Spleen (tissue), 11 donors: ENCODE results near the gene TNS2. TPM values are rescaled to one million over a fixed set of nuclear protein-coding genes. Genes with fewer than 3 reads are reported as not detected.
A peak's percentile ranks its signal among the peaks of the same experiment; 100 is the strongest.

ENCODE experiments used
- DNase-seq: peaks from one replicate; pipeline ENCODE4 v3.0.0-alpha.2; 2020
- H3K27ac ChIP-seq, 8 donors: fragments of 200-600 bp; sonication (generic) in 7 of 8; 1 replicate in 4 of 8; 2 replicates in 4 of 8; pipeline versions ENCODE4 v1.5.0 to v1.8.0; 2016 to 2021; ENCODE audit warnings: inconsistent platforms in 4 of 8, mild to moderate bottlenecking in 4 of 8, moderate library complexity in 1 of 8
- H3K27me3 ChIP-seq, 7 donors: fragments of 200-600 bp; sonication (generic) in 6 of 7; replicated peaks in 1 of 7; 1 replicate in 4 of 7; 2 replicates in 3 of 7; pipeline versions ENCODE4 v1.5.0 to v1.8.0; 2016 to 2021; ENCODE audit warnings: inconsistent platforms in 3 of 7, mild to moderate bottlenecking in 1 of 7
- H3K36me3 ChIP-seq, 6 donors: fragments of 200-600 bp; sonication (generic) in 5 of 6; 1 replicate in 4 of 6; 2 replicates in 2 of 6; pipeline versions ENCODE4 v1.5.0 to v1.8.0; 2016 to 2021; ENCODE audit warnings: inconsistent platforms in 2 of 6
- H3K4me1 ChIP-seq, 6 donors: fragments of 200-600 bp; sonication (generic) in 5 of 6; 1 replicate in 3 of 6; 2 replicates in 3 of 6; pipeline versions ENCODE4 v1.5.0 to v1.8.0; 2016 to 2021; ENCODE audit warnings: inconsistent platforms in 3 of 6
- H3K4me3 ChIP-seq, 8 donors: fragments of 200-600 bp; sonication (generic) in 7 of 8; 1 replicate in 4 of 8; 2 replicates in 4 of 8; pipeline versions ENCODE4 v1.5.0 to v1.8.0; 2016 to 2021; ENCODE audit warnings: inconsistent platforms in 4 of 8, mild to moderate bottlenecking in 4 of 8, moderate library complexity in 2 of 8
- H3K9me3 ChIP-seq, 8 donors: fragments of 200-600 bp; sonication (generic) in 7 of 8; 1 replicate in 4 of 8; 2 replicates in 4 of 8; pipeline versions ENCODE4 v1.5.0 to v1.8.0; 2016 to 2021; ENCODE audit warnings: inconsistent platforms in 4 of 8
- POLR2A ChIP-seq, 3 donors: fragments of 450-650 bp; IDR thresholded peaks; one replicate each; pipeline ENCODE4 v1.5.1; 2017; ENCODE audit warnings: antibody characterized with exemption in 3 of 3, mild to moderate bottlenecking in 1 of 3
- POLR2AphosphoS5 ChIP-seq, 3 donors: sonication (generic); formaldehyde crosslinking; IDR thresholded peaks; one replicate each; pipeline ENCODE4 v1.5.1; 2017; ENCODE audit warnings: antibody characterized with exemption in 3 of 3
- whole genome bisulfite sequencing, 5 donors: extraction: QIAGEN DNeasy Blood & Tissue Kit in 3 of 5; methylation state at CpG; one replicate each; pipeline versions ENCODE4 v1.1.5 to v1.1.7; 2013 to 2018; 5-methylcytosine and 5-hydroxymethylcytosine counted together
- intact Hi-C: fragments of 100-400 bp; cut with DNase I; formaldehyde crosslinking; loops from one replicate; pipeline ENCODE4 v1.15.0; 2023; ENCODE audit warnings: low total_unique reads
- polyA plus RNA-seq, 3 donors: library from polyadenylated mRNA; stranded (reverse); fragments of 200-250 nt; gene quantifications; one replicate each; pipeline ENCODE4 v1.2.1, GENCODE V29; 2013
- total RNA-seq, 7 donors: library from RNA; depleted of rRNA in 3 of 7; stranded (reverse); fragments of >200 nt in 3 of 7; fragmentation: NEBNext Ultra II Directional in 4 of 7; extraction: Animal tissue kit (Norgen Biotek cat#: 25700) in 4 of 7; gene quantifications; one replicate each; pipeline versions ENCODE4 v1.1.0 to v1.2.1, GENCODE V29; 2016 to 2021
- TF ChIP-seq, protein P1 (sequence below), 11 experiments: fragments of 200-600 bp in 7 of 11; fragments of 450-650 bp in 4 of 11; sonication (generic) in 4 of 11; IDR thresholded peaks in 8 of 11; conservative IDR thresholded peaks in 3 of 11; 1 replicate in 7 of 11; 2 replicates in 4 of 11; pipeline versions ENCODE4 v1.4.0 to v1.8.0; 2016 to 2021; ENCODE audit warnings: antibody characterized with exemption in 11 of 11, inconsistent platforms in 4 of 11, mild to moderate bottlenecking in 1 of 11
- donor health status: healthy with polysubstance abuse.
- donor health status: DM: no; HTN: no; CAD: no; lungs with moderate emphysema.
- donor health status: DM: no; HTN: no; CAD: no.
- donor health status: Bipolar disorder and iron deficiency.
- donor health status: healthy.
- donor health status: DM: no; HTN: no; CAD: no.
- donor health status: DM: yes; HTN: yes; CAD: no.

The TNS2 gene
- total and polyA plus RNA-seq, 10 donors = 36.6 to 301 (median 162) TPM

- Histone ChIP-seq H3K9me3 (no peaks in the 10 kb centered on the region), H3K27ac (peak overlapping the region in 7 of 8 donors; percentile 46 to 94 (median 79)), H3K4me3 (no peak overlapping the region), H3K4me1 (peaks cover 25 to 95% (median 73%) of the 10 kb centered on the region in 6 donors), H3K27me3 (no peaks in the 10 kb centered on the region), H3K36me3 (peaks cover 0 to 100% (median 38%) of the 10 kb centered on the region in 6 donors)
- 75 to 85% (median 84%) methylated on average over 11 to 12 of the region's 12 CpGs for WGBS, 5 donors
- TF ChIP-seq POLR2A (IDR thresholded peaks at IDR 0.05) = no peak
- no peak for DNase-seq
- intact Hi-C loops = loop anchor here (2.0 to 10.0 kb wide), 2 partner anchors 29 to 135 kb away; partner anchors contain the start of gene ITGB7
These were observed 20.0 kb downstream of the TNS2 start for GRCh38 chr12:53069621-53070410.

DNA sequence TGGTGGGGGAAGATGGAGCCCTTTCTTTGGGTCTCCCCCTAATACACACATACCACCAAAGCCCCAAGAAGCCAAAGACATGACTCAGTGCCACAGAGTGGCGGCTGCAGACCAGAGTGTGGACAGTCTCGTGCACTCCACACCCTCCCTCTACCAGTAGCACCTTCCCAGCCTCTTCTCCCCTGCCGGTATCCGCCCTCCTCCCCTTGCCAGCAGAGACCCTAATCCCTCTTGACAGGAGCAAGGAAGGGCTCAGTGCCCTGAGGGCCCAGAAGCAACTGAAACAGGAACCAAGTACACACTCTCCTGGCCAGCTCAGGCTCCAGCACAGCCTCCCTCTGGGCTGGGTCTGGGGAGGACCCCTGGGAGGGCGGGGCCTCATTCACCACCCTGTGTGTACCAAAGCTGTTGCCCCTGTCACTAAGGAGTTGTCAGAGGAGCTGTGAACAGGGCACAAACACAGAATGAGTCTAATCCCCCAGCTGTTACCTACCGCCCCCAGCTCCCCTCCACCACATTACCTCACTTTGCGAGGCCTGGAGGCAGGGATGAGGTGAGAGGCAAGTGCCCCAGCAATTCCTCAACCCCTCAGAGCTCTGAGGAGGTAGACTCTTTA, 21.1 kb downstream of the TNS2 start:
- Histone ChIP-seq H3K36me3 (peaks cover 0 to 100% (median 39%) of the 10 kb centered on the region in 6 donors), H3K9me3 (no peaks in the 10 kb centered on the region), H3K4me1 (peaks cover 22 to 100% (median 72%) of the 10 kb centered on the region in 6 donors), H3K27ac (peak overlapping the region; percentile 58 to 94 (median 74)), H3K27me3 (no peaks in the 10 kb centered on the region), H3K4me3 (no peak overlapping the region)
- intact Hi-C loops = loop anchor here (10.0 kb wide), 1 partner anchor 134 kb away; the partner anchor contains the start of gene ITGB7
- peak; percentile 66 for DNase-seq
- TF ChIP-seq, protein P1, sequence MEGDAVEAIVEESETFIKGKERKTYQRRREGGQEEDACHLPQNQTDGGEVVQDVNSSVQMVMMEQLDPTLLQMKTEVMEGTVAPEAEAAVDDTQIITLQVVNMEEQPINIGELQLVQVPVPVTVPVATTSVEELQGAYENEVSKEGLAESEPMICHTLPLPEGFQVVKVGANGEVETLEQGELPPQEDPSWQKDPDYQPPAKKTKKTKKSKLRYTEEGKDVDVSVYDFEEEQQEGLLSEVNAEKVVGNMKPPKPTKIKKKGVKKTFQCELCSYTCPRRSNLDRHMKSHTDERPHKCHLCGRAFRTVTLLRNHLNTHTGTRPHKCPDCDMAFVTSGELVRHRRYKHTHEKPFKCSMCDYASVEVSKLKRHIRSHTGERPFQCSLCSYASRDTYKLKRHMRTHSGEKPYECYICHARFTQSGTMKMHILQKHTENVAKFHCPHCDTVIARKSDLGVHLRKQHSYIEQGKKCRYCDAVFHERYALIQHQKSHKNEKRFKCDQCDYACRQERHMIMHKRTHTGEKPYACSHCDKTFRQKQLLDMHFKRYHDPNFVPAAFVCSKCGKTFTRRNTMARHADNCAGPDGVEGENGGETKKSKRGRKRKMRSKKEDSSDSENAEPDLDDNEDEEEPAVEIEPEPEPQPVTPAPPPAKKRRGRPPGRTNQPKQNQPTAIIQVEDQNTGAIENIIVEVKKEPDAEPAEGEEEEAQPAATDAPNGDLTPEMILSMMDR (IDR thresholded peaks at IDR 0.05 in 8 of 11, conservative IDR thresholded peaks at IDR 0.05 in 3 of 11) = no peak
- TF ChIP-seq POLR2AphosphoS5 (IDR thresholded peaks at IDR 0.05) = peak; percentile 24 to 64 (median 28)
- no peak for TF ChIP-seq POLR2A (IDR thresholded peaks at IDR 0.05)
- 80 to 92% (median 90%) methylated on average over 7 of the region's 7 CpGs for WGBS, 5 donors

DNA sequence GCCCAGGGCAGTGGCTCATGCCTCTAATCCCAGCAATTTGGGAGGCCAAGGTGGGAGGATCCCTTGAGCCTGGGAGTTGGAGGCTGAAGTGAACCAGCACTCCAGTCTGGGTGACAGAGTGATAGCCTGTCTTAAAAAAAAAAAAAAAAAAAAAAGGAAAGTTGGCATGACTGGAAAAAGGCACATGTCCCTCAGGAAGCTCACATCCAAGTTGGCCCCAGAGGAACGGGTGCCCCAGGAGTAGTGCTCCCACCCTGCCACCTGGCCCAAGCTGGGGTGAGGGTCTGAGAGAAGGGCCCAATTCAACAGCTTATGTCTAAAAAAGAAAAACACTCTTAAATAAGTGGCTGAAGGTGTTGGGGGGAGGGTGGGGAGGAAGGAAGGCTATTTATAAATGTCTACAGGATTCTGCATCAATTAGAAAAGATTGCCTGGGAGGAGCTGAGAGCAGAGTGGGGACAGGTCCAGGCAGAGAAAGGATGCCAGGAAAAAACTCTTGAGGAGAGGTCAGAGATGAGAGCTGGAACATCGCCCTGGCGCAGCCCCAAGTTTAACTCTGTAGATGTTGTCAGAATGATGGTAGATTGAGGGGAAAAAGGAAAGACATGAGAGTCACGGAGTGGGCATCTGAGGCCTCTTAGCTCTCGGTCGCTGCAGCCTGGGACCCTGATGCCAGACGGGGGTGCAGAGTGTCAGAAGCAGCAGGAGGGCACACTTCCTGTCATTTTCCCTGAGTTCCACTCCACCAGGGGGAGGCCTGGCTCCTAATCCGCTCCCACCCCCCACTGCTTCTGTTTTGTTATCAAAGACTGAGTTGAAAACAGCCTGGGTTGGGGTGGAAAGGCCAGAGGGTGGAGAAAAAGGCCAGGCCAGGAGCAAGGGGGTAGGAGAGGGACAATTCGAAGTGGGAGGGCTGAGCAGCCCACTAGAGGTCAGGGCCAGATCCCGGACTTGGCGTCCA, 22.0 kb downstream of the TNS2 start:
- intact Hi-C loops = loop anchor here (10.0 kb wide), 1 partner anchor 133 kb away; the partner anchor contains the start of gene ITGB7
- Histone ChIP-seq H3K4me3 (no peak overlapping the region), H3K9me3 (no peaks in the 10 kb centered on the region), H3K27ac (peak overlapping the region; percentile 70 to 94 (median 78)), H3K4me1 (peaks cover 19 to 100% (median 69%) of the 10 kb centered on the region in 6 donors), H3K27me3 (no peaks in the 10 kb centered on the region), H3K36me3 (peaks cover 0 to 100% (median 39%) of the 10 kb centered on the region in 6 donors)
- TF ChIP-seq, protein P1 (IDR thresholded peaks at IDR 0.05 in 8 of 11, conservative IDR thresholded peaks at IDR 0.05 in 3 of 11) = peak in 2 of 11 experiments; percentile 15 to 26
- no peak for TF ChIP-seq POLR2A (IDR thresholded peaks at IDR 0.05)
- TF ChIP-seq POLR2AphosphoS5 (IDR thresholded peaks at IDR 0.05) = peak; percentile 32 to 64 (median 43)
- DNase-seq = no peak
- WGBS, 5 donors = 46 to 65% (median 62%) methylated on average over 11 of the region's 11 CpGs

GRCh38 chr12:53073881-53074280, 24.0 kb downstream of the TNS2 start:
- H3K27me3 ChIP-seq = no peaks in the 10 kb centered on the region
- H3K4me3 ChIP-seq = no peak overlapping the region
- WGBS, 5 donors = 72 to 90% (median 83%) methylated on average over 6 of the region's 6 CpGs
- H3K36me3 ChIP-seq = peaks cover 0 to 89% (median 39%) of the 10 kb centered on the region in 6 donors
- no peaks in the 10 kb centered on the region for H3K9me3 ChIP-seq
- peaks cover 33 to 100% (median 74%) of the 10 kb centered on the region in 6 donors for H3K4me1 ChIP-seq
- peak overlapping the region in 6 of 8 donors; percentile 20 to 94 (median 69) for H3K27ac ChIP-seq
- intact Hi-C loops = loop anchor here (10.0 kb wide), 1 partner anchor 131 kb away; the partner anchor contains the start of gene ITGB7
- DNase-seq = no peak
- TF ChIP-seq POLR2A (IDR thresholded peaks at IDR 0.05) (no peak), POLR2AphosphoS5 (IDR thresholded peaks at IDR 0.05) (no peak)
- TF ChIP-seq, protein P1 (IDR thresholded peaks at IDR 0.05 in 8 of 11, conservative IDR thresholded peaks at IDR 0.05 in 3 of 11) = no peak
